Sciatic nerve (tissue), 2 donors: ENCODE measurements around the gene GRIK2. TPM values are rescaled to one million over a fixed set of nuclear protein-coding genes. Genes with fewer than 3 reads are reported as not detected.
"Not testable (repeated sequence)": the region's sequence is repeated elsewhere in the genome, so short reads cannot be mapped to it uniquely, and the experiment has no call there.

Experiments used
- ATAC-seq: fragments of 200-7000 bp; cut with Tn5 transposase; one replicate; pipeline ENCODE4 v1.9.1; 2020; ENCODE audit warnings: mild to moderate bottlenecking, moderate library complexity
- DNase-seq: peaks from one replicate; pipeline ENCODE4 v3.0.0-alpha.2; 2020; ENCODE audit warnings: low spot score
- intact Hi-C: fragments of 100-400 bp; cut with DNase I; formaldehyde crosslinking; loops from one replicate; pipeline ENCODE4 v1.14.2; 2022
- total RNA-seq: library from RNA; stranded (reverse); fragmentation: NEBNext Ultra II Directional; extraction: Animal tissue kit (Norgen Biotek cat#: 25700); gene quantifications from one replicate; pipeline ENCODE4 v1.2.1, GENCODE V29; 2021
- donor health status: DM: no; HTN: no; CAD: no.
- donor health status: DM: no; HTN: no; CAD: no.

GRIK2 gene
- total RNA-seq, 1 donor from 2014 or later: 12.8 TPM

DNA sequence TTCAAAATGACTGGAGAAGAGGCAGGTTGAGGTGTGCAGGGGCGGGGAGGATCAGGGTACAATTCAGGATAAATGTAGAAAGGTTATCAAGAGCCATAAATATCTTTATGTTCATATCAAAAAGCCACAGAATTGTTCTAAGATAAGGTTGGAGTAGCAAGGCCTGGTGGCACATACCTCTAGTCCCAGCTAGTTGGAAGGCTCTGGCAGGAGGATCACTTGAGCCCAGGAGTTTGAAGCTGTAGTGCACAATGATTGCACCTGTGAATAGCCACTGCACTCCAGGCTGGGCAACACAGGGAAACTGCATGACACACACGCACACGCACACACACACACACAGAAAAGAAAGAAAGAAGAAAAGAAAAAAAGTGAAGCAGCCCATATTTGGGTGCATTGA is 194.8 kb downstream of the GRIK2 start:
- no peak for DNase-seq
- intact Hi-C loops: no loop called here
- no peak for ATAC-seq

DNA sequence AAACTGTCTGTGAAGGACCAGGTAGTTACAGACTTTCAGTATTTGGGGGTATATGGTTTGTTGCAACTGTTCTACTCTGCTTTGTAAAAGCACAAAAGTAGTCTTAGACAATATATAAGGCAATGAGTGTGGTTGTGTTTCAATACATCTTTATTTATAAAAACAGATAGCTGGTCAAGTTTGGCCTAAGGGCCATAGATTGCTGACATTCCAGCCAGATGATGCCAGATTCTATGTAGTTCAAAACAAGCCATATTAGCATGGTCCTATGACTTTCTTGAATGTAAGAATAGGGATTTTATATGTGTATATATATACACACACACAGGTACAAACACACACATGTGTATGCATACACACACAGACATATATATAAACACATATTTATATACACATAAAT is 201.8 kb downstream of the GRIK2 start:
- intact Hi-C loops: no loop called here
- DNase-seq (no peak), ATAC-seq (no peak)

DNA sequence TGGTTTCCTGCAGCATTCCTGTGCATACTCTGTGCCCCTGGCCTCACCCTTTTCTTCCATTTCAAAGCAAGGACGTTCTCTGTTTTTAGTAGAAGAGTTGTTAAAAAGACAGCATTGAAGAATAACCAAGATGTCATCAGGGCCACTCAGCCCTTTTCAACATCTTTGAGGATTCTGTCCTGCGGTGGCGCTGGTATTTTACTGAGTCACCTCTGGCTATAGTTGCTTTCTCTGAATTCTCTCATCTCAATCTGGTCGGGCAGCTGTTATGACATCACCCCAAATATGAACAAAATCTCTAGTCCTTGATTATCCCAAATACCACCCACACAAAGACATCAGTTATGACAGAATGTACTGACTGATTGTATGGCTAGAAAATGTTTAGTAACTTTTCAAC is 204.2 kb downstream of the GRIK2 start:
- intact Hi-C loops: no loop called here
- DNase-seq (no peak), ATAC-seq (no peak)

DNA sequence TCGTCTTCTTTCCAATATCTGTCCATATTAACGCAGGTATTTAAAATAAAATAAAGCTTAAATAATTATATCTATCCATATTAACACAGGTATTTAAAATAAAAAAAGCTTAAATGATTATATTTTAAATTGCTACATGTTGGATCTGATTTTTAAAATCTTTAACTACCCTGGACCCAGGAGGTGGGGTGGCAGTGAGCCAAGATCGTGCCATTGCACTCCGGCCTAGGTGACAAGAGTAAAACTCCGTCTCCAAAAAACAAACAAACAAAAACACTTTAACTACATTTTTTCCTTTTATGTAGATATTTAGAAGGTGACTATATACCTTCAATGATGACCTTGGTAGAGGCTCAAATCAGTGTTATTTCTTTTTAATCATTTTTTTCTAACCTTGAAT is 211.9 kb downstream of the GRIK2 start:
- DNase-seq (no peak), ATAC-seq (no peak)
- intact Hi-C loops: no loop called here

DNA sequence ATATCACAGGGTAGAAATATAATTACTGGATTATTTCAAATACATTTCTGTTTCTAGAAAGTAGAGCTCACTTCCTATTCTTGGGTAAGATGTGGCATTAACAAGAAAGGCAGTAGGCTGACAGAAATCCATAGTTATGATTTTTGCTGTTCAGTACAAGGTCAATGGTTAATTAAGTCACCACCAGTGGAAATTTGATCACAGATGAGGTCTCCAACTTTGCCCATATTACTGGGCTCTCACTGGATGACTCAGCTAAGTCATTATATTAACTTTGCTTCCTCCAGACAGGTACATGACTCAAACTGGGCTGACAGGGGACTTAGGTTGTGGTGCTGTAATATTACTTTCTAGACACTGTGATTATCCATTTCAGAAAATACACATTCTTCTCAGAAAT is 212.4 kb downstream of the GRIK2 start:
- no peak for ATAC-seq
- intact Hi-C loops: no loop called here
- no peak for DNase-seq

DNA sequence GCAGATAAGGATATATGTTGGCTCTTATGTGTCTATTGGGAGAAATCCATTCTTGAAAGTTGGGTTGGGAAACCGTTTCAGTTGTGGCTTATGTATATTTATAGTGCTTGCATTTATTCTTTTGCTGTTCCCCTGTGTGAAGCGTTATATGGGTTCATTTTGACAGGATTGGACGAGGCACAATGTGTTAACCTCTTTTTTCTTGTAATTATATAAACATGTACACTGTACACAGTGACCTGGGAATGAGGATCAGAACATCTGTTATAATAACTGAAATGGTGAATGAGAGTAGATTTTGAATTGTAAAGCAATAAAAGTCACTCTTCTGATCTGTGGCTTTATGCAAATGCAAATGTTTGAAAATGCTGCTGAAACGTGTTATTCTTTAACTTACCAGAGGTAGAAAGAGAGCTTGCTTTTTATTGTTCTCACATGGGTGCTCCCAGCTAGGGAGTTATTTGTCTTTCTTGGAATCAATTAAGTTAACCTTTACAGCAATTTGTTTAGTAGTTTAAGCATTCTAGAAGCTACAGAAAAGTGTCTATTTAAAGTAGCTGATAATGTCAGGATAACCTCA is 213.7 kb downstream of the GRIK2 start:
- ATAC-seq: no peak
- intact Hi-C loops: no loop called here
- DNase-seq: no peak

DNA sequence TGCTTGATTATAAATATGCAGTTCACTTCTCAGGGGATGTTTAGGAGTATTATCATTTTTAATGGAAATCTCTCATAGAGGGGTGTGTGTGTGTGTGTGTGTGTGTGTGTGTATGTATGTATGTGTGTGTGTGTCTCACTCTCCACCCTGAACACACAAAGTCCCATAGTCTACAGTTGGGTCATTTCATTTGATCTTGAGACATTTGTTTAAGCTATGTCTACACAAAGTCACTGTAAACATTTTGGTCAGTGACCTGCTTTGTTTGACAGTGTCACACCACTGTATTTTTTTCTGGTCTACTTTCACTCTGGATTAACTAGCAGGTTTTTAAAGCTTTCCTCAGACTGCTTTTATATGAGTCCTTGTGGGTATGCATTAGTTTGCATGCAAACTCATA is 215.2 kb downstream of the GRIK2 start:
- ATAC-seq: no peak
- intact Hi-C loops: no loop called here
- no peak for DNase-seq

DNA sequence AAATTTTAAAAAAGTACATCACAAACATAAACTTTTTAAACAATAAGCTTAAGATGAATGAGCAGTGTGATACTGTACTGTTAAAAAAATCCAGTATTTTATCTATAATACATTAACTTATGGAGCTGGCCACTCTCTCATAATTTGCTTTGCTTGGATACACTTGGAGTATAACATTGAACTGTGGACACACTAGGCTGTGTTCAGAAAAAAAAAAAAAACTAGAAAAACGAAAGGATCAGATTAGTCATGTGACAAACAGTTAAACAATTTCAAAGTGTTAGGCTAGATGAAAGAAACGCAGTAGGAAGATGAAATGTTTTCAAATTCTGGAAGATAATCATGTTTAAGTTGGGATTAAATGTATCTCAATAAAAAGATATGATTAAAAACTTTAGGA is 220.0 kb downstream of the GRIK2 start:
- ATAC-seq (no peak), DNase-seq (no peak)
- intact Hi-C loops: no loop called here

DNA sequence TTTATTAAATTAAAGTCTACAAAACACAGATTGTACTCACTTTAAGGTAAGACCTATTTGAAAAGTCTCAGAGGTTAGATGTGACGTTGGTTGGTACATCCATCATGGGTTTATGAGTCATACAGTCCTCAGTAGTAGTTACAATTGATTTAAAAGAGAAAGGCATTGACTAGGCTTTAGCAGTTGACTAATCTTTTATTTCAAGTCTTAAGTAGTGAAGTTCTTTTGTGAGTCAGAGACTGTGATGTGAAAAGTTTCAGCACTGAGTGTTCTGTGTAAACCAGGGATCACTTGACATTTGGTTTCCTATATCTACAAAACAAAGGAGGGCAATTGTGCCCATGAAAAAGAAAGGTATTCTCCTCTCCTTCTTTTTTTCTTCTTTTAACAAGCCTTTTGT is 221.3 kb downstream of the GRIK2 start:
- DNase-seq: no peak
- intact Hi-C loops: no loop called here
- ATAC-seq: no peak

DNA sequence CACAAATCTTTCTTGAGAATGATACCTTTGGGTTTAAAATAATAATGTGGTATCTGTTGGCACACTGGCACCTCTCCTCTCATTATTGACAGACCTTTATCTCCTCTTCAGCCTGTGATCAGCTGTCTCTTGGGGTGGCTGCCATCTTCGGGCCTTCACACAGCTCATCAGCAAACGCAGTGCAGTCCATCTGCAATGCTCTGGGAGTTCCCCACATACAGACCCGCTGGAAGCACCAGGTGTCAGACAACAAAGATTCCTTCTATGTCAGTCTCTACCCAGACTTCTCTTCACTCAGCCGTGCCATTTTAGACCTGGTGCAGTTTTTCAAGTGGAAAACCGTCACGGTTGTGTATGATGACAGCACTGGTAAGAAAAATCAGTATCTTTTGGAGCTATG is 232.8 kb downstream of the GRIK2 start:
- DNase-seq (no peak), ATAC-seq (no peak)
- intact Hi-C loops: no loop called here

DNA sequence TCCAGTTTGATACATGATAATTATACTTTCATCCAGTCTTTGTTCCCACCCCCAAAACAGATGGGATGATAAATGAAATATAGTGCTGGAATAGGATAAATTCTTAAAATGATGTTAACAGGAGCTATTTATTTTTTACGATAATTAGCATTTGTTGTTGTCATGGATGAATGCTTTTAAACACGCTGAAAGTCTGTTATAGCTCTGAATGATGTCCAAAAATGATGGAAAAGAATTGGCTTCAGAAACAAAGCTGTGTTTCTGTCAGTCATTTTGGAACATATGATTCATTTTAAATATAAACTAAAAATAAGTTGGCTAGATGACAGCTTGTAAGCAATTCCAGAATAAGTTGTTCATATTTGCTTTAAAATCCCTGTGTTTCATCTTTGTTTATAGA is 237.4 kb downstream of the GRIK2 start:
- no peak for ATAC-seq
- intact Hi-C loops: no loop called here
- DNase-seq: no peak

DNA sequence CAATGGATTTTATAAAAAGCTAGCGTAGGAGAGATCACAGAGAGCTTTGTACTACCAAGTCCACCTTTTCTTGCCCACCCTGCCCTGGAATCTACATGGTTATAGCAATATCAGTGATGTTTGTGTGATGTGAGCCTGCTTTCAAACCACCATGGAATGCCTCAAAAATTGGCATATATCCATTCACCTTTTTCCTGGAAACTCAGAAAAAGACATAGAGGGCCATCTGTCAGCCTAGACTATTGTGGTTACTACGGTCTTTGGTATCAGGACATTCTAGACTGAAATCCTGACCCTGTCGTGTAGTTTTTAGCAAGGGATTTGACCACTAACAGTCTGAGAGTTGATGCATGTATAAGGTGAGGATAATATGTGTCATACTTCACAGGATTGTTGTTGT is 239.6 kb downstream of the GRIK2 start:
- DNase-seq (no peak), ATAC-seq (no peak)
- intact Hi-C loops: no loop called here

DNA sequence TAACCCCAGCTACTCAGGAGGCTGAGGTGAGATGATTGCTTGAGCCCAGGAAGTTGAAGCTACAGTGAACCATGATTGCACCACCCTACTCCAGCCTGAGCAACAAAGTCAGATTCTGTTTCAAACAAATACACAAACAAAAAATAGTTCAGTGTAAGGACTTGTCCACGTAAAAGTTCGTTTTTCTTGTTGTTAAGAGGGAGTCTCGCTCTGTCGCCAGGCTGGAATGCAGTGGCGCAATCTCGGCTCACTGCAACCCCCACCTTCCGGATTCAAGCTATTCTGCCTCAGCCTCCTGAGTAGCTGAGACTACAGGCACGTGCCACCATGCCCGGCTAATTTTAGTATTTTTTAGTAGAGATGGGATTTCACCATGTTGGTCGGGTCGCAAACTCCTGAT is 245.4 kb downstream of the GRIK2 start:
- intact Hi-C loops, ATAC-seq, DNase-seq: not testable (repeated sequence)

DNA sequence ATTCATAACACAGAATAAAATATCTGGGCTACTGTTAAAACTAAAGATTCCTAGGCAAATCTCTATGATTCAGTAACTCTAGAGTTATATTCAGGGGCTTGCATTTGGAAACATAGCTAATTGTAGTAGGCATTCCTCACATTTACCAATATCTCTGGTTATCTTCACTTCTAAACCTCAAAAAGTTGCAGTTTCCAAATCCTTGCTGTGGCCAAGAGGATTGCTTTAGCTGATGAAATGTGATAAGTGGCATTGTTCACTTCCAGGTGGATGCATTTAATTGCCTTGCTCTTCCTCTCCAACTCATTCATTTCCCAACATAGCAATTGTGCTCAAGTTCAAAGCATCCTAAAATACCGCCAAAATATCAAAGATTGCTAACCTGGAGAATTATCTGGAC is 246.6 kb downstream of the GRIK2 start:
- no peak for DNase-seq
- ATAC-seq: no peak

DNA sequence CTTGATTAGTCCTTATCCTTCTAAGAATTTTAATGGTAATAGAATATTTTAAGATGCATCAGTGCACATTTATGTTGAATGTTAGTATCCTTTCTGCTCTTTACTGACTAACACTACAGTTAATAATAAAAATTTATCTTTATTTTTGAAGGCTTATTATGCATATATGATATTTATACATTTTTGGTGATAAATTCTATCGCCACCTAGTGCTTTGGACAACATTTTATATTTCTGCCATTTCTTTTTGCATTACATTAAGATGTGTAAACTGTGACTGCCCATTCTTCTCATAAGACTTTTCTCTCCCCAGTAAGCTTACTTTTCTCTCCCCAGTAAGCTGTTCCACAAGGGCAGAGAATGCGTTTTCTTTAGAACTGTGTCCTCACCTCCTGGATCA is 252.3 kb downstream of the GRIK2 start:
- DNase-seq: no peak
- no peak for ATAC-seq
- intact Hi-C loops: no loop called here

More for the DNA sequence above, 246.6 kb downstream of the GRIK2 start:
- intact Hi-C loops: loop anchor here (5.0 kb wide), 1 partner anchor 1898 kb away; no protein-coding TSS in a partner anchor

DNA sequence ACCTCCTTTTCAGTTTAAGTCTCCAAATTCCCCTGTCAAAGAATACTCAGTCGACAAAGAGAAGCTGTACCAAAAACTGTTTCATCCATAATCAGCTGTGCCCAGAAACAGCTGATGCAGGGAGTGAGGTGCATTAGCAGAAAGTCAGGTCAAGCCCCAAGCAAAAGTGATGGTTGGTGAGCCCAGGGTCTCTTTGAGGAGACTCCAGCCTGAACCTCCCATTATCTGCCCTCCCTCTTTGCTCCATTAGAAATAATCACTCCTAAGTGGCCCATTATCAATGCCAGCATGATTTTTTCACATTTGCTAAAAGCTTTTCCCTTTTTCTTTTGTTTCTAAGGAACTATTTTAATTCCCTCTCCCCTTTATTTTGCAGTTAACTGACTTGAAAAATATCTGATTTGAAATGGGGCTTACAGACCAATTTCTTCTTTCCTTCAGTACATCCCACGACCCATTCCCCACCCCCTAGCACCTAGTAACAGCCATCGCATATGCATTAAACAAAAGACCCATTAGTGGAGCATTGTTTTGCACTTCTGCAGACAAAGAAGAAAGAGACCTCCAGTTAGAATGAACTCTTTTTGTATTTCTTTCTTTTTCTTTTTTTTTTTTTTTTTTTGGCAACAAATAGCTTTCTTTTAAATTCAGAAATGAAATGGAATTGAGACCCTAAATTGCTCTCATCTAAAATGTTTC is 257.0 kb downstream of the GRIK2 start:
- ATAC-seq: no peak
- intact Hi-C loops: no loop called here
- no peak for DNase-seq

DNA sequence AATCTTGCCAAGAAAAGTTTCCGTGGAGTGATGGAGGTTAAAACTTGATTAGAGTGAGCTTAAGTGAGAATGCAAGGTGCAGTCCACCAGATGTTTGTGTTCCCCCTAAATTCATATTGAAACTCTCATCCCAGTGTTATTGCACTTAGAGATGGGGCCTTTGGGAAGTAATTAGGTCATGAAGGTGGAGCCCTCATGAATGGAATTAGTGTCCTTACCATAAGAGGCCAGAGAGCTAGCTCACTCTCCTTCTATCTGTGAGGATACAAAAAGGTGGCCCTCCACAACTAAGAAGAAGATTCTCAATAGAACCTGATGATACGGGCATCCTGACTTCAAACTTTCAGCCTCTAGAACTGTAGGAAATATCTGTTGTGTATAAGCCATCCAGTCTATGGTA is 258.6 kb downstream of the GRIK2 start:
- intact Hi-C loops: no loop called here
- no peak for DNase-seq
- no peak for ATAC-seq

DNA sequence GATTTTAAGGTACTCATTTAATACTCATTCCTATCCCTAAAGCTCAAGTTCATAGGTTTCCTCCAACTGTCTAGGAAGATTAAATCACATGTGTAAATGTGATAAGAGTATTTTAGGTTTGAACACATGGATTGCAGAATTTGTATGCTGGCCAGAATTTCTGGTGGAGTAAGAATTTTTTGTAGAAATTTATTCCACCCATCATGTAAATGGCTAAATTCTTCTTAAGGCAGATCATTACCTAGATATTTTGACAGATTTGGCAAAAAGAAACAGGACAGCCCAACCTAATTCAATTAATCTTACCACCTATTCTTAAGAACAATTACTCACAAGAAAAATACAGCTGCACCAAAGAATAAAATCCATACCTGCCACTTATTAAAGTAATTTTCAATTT is 261.6 kb downstream of the GRIK2 start:
- intact Hi-C loops: no loop called here
- ATAC-seq (no peak), DNase-seq (no peak)

DNA sequence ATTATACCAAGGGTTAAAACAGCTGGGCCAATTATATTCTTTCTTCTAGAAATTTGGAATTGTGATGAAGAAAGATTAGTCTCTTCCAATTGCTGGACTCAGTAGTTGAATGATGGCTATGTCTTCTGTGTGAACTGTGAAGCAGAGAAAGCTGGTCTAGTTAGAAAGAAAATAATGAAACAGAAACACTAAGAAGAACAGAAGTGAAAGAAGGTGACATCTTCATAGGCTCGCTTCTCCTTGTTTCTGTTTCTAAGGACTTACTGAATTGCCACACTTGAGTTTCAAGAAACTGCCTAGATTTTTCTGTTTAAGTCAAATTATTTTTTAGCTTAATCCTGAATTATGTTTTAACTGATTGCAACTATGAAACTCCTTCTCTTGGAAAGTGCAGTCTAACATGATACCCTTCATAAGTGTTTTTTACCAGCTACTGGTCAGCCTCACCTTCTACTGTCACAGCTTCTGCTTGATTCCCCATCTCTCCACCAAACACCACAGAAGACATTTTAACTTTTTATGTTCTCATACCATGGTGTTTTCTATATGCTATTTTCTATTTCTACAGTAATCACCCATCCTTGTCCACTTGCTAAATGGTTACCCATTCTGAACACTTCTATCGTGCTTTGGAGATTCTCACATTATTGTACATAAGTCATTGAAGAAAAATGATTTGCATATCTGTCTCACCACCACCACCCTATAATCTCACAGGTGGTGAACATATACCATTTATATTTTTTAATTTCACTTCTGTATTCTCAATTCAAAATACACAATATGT is 268.8 kb downstream of the GRIK2 start:
- ATAC-seq (no peak), DNase-seq (no peak)
- intact Hi-C loops: no loop called here

DNA sequence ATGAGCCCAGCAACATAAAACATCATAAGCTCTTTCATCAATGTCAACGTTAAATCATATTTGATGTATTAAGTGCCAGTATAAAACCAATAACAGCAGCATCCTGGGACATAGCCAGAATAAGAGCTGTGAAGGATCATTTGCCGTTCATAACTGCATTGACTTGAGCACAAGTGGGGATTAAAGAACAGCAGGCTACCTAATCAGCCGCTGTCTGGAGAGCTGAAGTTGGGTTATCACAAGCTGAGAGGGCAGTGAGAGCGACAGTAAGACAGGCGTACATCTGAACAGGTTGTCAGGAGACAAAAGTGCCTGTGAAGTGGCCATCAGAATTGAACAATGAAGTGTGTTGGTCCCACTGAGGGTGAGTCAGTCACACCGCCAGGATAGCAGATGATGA is 269.6 kb downstream of the GRIK2 start:
- ATAC-seq: no peak
- DNase-seq: no peak
- intact Hi-C loops: no loop called here
